ENCODE data around the gene NEXN. TPM values are rescaled to one million over a fixed set of nuclear protein-coding genes. Genes with fewer than 3 reads are reported as not detected.

The NEXN gene
- total RNA-seq, 2 donors from 2014 or later: 269 to 295 TPM

DNA sequence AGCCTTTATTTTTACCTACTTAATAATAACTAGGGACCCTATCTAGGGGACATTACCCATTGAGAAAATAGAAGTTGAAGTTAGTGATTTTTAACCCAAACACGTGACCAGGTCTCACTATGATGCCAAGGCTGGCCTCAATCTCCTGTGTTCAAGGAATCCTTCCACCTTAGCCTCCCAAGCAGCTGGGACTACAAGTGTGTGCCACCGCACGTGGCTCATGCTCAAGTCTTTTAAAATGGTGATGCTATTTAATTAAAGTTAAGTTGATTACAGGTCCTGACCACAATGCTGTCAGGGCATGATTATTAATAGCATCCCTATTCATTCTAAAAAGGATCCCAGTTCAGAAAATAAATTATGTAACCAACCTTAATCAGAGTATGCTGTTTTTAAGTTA lies 65.5 kb downstream of the NEXN start:
- no peak overlapping the region for H3K4me3 ChIP-seq
- peaks cover 66% of the 10 kb centered on the region for H3K36me3 ChIP-seq
- no peak overlapping the region for H3K27ac ChIP-seq
- no peaks in the 10 kb centered on the region for H3K27me3 ChIP-seq
- no peak for DNase-seq (ENCODE audit: low spot score)
- TF ChIP-seq CTCF (IDR thresholded peaks at IDR 0.05): no peak
- no peaks in the 10 kb centered on the region for H3K9me3 ChIP-seq
- H3K4me1 ChIP-seq: no peaks in the 10 kb centered on the region

DNA sequence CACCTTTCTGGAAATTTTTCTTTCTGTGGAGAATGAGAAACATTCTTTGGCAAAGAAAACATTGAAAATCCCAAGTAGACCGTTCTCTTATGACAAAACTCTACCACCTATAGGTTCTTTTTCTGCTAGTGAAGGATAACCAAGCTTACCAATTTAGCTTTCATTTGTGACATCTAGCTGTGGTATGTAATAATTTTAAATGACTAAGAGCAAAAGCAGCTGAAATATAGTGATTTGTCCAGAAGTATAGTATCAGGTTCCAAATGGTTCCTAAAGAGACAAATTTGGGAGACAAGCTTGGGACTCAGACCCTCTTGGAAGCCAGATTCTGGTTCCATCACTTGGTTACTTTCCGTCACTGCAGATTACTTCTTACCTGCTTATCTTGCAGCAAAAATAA lies 66.1 kb downstream of the NEXN start:
- Histone ChIP-seq H3K9me3 (no peaks in the 10 kb centered on the region), H3K27ac (no peak overlapping the region), H3K36me3 (peaks cover 72% of the 10 kb centered on the region), H3K4me1 (no peaks in the 10 kb centered on the region), H3K4me3 (no peak overlapping the region), H3K27me3 (no peaks in the 10 kb centered on the region)
- DNase-seq (ENCODE audit: low spot score): no peak
- no peak for TF ChIP-seq CTCF (IDR thresholded peaks at IDR 0.05)

DNA sequence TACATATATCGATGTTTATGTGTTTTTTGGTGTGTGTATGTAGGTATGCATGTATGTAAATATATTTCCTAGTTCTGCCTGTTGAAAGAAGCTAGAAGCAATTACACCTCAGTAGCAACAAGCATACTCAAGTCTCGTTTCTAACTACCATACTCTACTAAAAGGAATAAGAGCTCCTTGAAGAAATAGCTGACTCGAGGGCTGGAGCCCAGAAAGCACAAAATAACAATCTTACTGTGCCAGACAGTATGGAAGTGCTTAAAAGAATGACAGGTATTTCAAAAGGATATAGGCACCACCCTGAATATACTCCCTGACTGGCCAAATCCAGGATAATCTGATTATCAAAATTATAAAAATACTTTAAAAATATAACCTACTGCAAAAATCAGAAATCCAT lies 67.3 kb downstream of the NEXN start:
- no peak for TF ChIP-seq CTCF (IDR thresholded peaks at IDR 0.05)
- H3K27ac ChIP-seq: no peak overlapping the region
- H3K27me3 ChIP-seq: no peaks in the 10 kb centered on the region
- H3K9me3 ChIP-seq: no peaks in the 10 kb centered on the region
- no peaks in the 10 kb centered on the region for H3K4me1 ChIP-seq
- no peak overlapping the region for H3K4me3 ChIP-seq
- peaks cover 84% of the 10 kb centered on the region for H3K36me3 ChIP-seq
- DNase-seq (ENCODE audit: low spot score): no peak

DNA sequence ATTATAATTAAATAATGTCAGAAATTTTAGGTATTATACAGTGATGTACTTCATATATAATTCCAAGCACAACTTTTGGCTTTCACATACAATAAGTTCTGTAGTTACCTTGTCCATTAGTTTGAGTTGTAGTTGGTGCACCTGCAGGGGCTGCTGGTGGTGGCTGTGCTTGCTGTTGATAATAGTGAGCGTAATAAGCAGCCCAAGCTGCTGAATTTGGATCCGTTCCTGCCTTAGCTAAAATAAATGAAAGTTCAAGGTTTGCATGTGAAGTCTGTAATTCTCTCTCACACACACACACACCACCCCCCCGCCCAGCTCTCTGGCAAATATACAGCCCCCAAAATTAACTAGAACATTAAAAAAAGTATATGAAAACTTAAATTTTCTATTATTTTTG lies 68.0 kb downstream of the NEXN start:
- Histone ChIP-seq H3K4me3 (no peak overlapping the region), H3K4me1 (no peaks in the 10 kb centered on the region), H3K27me3 (no peaks in the 10 kb centered on the region), H3K27ac (no peak overlapping the region), H3K9me3 (no peaks in the 10 kb centered on the region), H3K36me3 (peaks cover 92% of the 10 kb centered on the region)
- no peak for DNase-seq (ENCODE audit: low spot score)
- no peak for TF ChIP-seq CTCF (IDR thresholded peaks at IDR 0.05)

- no peaks in the 10 kb centered on the region for H3K4me1 ChIP-seq
- no peak overlapping the region for H3K4me3 ChIP-seq
- H3K9me3 ChIP-seq: no peaks in the 10 kb centered on the region
- H3K36me3 ChIP-seq: peaks cover 99% of the 10 kb centered on the region
- no peak for DNase-seq (ENCODE audit: low spot score)
- H3K27me3 ChIP-seq: no peaks in the 10 kb centered on the region
- no peak overlapping the region for H3K27ac ChIP-seq
- no peak for TF ChIP-seq CTCF (IDR thresholded peaks at IDR 0.05)
These were observed 70.0 kb downstream of the NEXN start for GRCh38 chr1:77958391-77958790.

GRCh38 chr1:77958850-77959249 lies 70.4 kb downstream of the NEXN start:
- Histone ChIP-seq H3K9me3 (no peaks in the 10 kb centered on the region), H3K4me1 (no peaks in the 10 kb centered on the region), H3K4me3 (no peak overlapping the region), H3K36me3 (peaks cover 100% of the 10 kb centered on the region), H3K27me3 (no peaks in the 10 kb centered on the region), H3K27ac (no peak overlapping the region)
- no peak for TF ChIP-seq CTCF (IDR thresholded peaks at IDR 0.05)
- no peak for DNase-seq (ENCODE audit: low spot score)
